A673 (cell line): ENCODE data around the gene DCUN1D4. TPM values are rescaled to one million over a fixed set of nuclear protein-coding genes. Genes with fewer than 3 reads are reported as not detected.
"Not testable (repeated sequence)": the region's sequence is repeated elsewhere in the genome, so short reads cannot be mapped to it uniquely, and the experiment has no call there.

Source experiments
- BruUV-seq: library from RNA; stranded (reverse); fragments of 400-500 nt; replicated peaks from 2 replicates; lab custom pipeline; 2021; lab: Mats Ljungman, UMichigan
- CTCF ChIA-PET: fragments of 300-600 bp; sonication (Branson Sonifier 250); formaldehyde crosslinking; loops from one replicate; lab custom pipeline; 2022; ENCODE audit warnings: antibody characterized with exemption; lab: Charles Lee
- POLR2A ChIA-PET: fragments of 300-600 bp; sonication (Branson Sonifier 250); formaldehyde crosslinking; loops from one replicate; lab custom pipeline; 2022; ENCODE audit warnings: antibody characterized with exemption; ENCODE audit not compliant: low non-redundant PET; lab: Charles Lee
- DNase-seq: peaks from one replicate; pipeline ENCODE4 v3.0.0-alpha.2; 2015; ENCODE audit warnings: low spot score
- H3K27ac ChIP-seq: fragments of 200-600 bp; sonication (generic); 2 replicates; pipeline ENCODE4 v1.5.1; 2016; ENCODE audit warnings: mixed run types, low read depth, mild to moderate bottlenecking, mixed read lengths, antibody characterized with exemption, low read length; ENCODE audit not compliant: poor library complexity, severe bottlenecking
- H3K27me3 ChIP-seq: fragments of 200-600 bp; sonication (generic); replicated peaks from 2 replicates; pipeline ENCODE4 v1.6.1; 2017; ENCODE audit warnings: mixed run types, low read depth, mild to moderate bottlenecking, mixed read lengths, antibody characterized with exemption, low read length; ENCODE audit not compliant: insufficient read depth, poor library complexity
- H3K36me3 ChIP-seq: fragments of 200-600 bp; sonication (generic); 2 replicates; pipeline ENCODE4 v1.6.1; 2016; ENCODE audit warnings: mixed run types, mild to moderate bottlenecking, mixed read lengths, antibody characterized with exemption, low read length; ENCODE audit not compliant: insufficient read depth, poor library complexity, severe bottlenecking
- H3K4me1 ChIP-seq: fragments of 200-600 bp; sonication (generic); 2 replicates; pipeline ENCODE4 v1.6.1; 2017; ENCODE audit warnings: mixed run types, mild to moderate bottlenecking, mixed read lengths, antibody characterized with exemption, low read length; ENCODE audit not compliant: insufficient read depth, poor library complexity, severe bottlenecking
- H3K4me3 ChIP-seq: fragments of 200-600 bp; sonication (generic); 2 replicates; pipeline ENCODE4 v1.5.1; 2016; ENCODE audit warnings: low read depth, mixed run types, mild to moderate bottlenecking, mixed read lengths, low read length; ENCODE audit not compliant: poor library complexity, severe bottlenecking
- H3K9me3 ChIP-seq: fragments of 200-600 bp; sonication (generic); 2 replicates; pipeline ENCODE4 v1.6.1; 2016; ENCODE audit warnings: mixed run types, low read depth, mild to moderate bottlenecking, mixed read lengths, antibody characterized with exemption, low read length; ENCODE audit not compliant: poor library complexity, severe bottlenecking
- CTCF ChIP-seq: fragments of 300-800, 200-600 bp; sonication (generic); conservative IDR thresholded peaks from 2 replicates; pipeline ENCODE4 v1.5.1; 2017; ENCODE audit warnings: low read depth, mild to moderate bottlenecking, antibody characterized with exemption, low read length, moderate library complexity, mixed read lengths
- EZH2 ChIP-seq: fragments of 200-600 bp; sonication (generic); IDR thresholded peaks from 2 replicates; pipeline ENCODE4 v1.6.1; 2017; ENCODE audit warnings: borderline replicate concordance, low read depth, mild to moderate bottlenecking, mixed read lengths, antibody characterized with exemption, low read length; ENCODE audit not compliant: poor library complexity, severe bottlenecking
- intact Hi-C: fragments of 100-400 bp; cut with micrococcal nuclease; formaldehyde crosslinking; loops from one replicate; pipeline ENCODE4 v1.10.0; 2022; ENCODE audit not compliant: unreplicated experiment
- total RNA-seq: library from RNA; stranded (reverse); gene quantifications from 2 replicates; pipeline ENCODE4 v1.2.3, GENCODE V29; 2021

The DCUN1D4 gene
- total RNA-seq, 1 experiment from 2014 or later, result 21.5 TPM

- BruUV-seq, result no TSS peak
- Histone ChIP-seq H3K9me3 (no peaks in the 10 kb centered on the region), H3K4me3 (no peak overlapping the region), H3K27ac (no peak overlapping the region), H3K36me3 (no peaks in the 10 kb centered on the region), H3K4me1 (no peaks in the 10 kb centered on the region), H3K27me3 (no peaks in the 10 kb centered on the region)
- ChIA-PET CTCF (no interaction called here), POLR2A (no interaction called here)
- no peak for DNase-seq
- intact Hi-C loops, result no loop called here
- TF ChIP-seq EZH2 (no peak), CTCF (no peak)
Measured at GRCh38 chr4:51932261-51932660, 89.3 kb downstream of the DCUN1D4 start.

GRCh38 chr4:51932684-51933083 lies 89.7 kb downstream of the DCUN1D4 start:
- no peak for DNase-seq
- Histone ChIP-seq H3K27me3 (no peaks in the 10 kb centered on the region), H3K4me3 (no peak overlapping the region), H3K27ac (no peak overlapping the region), H3K4me1 (no peaks in the 10 kb centered on the region), H3K36me3 (no peaks in the 10 kb centered on the region), H3K9me3 (no peaks in the 10 kb centered on the region)
- no TSS peak for BruUV-seq
- TF ChIP-seq EZH2, result no peak
- TF ChIP-seq CTCF, result no peak
- intact Hi-C loops, result no loop called here
- ChIA-PET CTCF (no interaction called here), POLR2A (no interaction called here)

- DNase-seq, POLR2A ChIA-PET: not testable (repeated sequence)
Measured at GRCh38 chr4:51940460-51940859, 97.5 kb downstream of the DCUN1D4 start.

GRCh38 chr4:51942108-51942832 lies 99.3 kb downstream of the DCUN1D4 start:
- CTCF ChIA-PET, result no interaction called here
- no TSS peak for BruUV-seq
- no peak overlapping the region for H3K4me3 ChIP-seq

More at GRCh38 chr4:51940460-51940859, 97.5 kb downstream of the DCUN1D4 start:
- intact Hi-C loops, result loop anchor here (10.0 kb wide), 1 partner anchor 54 kb away; no protein-coding TSS in a partner anchor
- H3K4me1 ChIP-seq, BruUV-seq, H3K27ac ChIP-seq, H3K4me3 ChIP-seq, H3K27me3 ChIP-seq, H3K9me3 ChIP-seq, CTCF ChIA-PET, H3K36me3 ChIP-seq: not testable (repeated sequence)

More at GRCh38 chr4:51942108-51942832, 99.3 kb downstream of the DCUN1D4 start:
- no peak for DNase-seq
- H3K27me3 ChIP-seq, result no peaks in the 10 kb centered on the region
- H3K4me1 ChIP-seq, result no peaks in the 10 kb centered on the region
- no peaks in the 10 kb centered on the region for H3K36me3 ChIP-seq
- POLR2A ChIA-PET, result no interaction called here
- H3K27ac ChIP-seq, result no peak overlapping the region
- no peak for TF ChIP-seq EZH2
- no peak for TF ChIP-seq CTCF
- H3K9me3 ChIP-seq, result no peaks in the 10 kb centered on the region
- intact Hi-C loops, result loop anchor here (10.0 kb wide), 1 partner anchor 53 kb away; no protein-coding TSS in a partner anchor
